NCI-H82 treated with DMSO at 0.1 percent for 48 hours (cell line): ENCODE results near the gene BTBD17.
A peak's percentile ranks its signal among the peaks of the same experiment; 100 is the strongest.

Source experiments
- DNase-seq: peaks from one replicate; lab custom pipeline; 2025; ENCODE audit not compliant: unreplicated experiment; lab: John Stamatoyannopoulos, UW

Gene BTBD17

GRCh38 chr17:74387365-74388218 lies 25.9 kb upstream of the BTBD17 start:
- DNase-seq = no peak

DNA sequence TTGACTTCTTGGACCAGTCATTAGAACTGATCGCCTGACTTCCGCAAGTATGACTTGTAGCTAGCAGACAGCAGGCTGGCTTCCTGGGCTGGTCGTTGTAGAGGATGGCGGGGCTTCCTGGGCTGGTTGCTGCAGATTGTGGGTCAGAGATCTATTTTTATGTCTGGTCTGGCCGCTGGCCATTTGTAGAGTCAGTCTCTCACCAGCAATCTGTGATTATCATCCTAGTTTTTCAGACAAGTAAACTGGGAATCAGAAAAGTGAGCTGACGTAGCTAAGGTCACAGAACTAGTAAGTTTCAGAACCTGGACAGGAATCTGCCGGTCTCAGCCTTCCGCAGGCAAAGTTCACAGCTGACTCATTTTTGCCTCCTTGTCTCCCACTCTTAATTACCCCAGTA lies 24.7 kb upstream of the BTBD17 start:
- DNase-seq = no peak

DNA sequence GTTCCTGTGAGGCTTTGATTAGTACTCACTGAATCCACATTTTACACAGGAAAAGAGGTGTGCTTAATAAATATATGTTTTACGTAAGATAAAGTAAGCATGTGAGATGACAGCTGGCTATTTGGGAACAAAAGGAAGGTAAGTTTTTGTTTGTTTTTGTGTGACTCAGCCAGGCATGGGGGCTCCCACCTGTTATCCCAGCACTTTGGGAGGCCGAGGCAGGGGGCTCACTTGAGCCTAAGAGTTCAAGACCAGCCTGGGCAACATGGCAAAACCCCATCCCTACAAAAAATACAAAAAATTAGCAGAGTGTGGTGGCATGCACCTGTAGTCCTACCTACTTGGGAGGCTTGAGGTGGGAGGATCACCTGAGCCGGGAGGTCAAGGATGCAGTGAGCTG lies 23.5 kb upstream of the BTBD17 start:
- no peak for DNase-seq

- DNase-seq = no peak
These were observed 21.5 kb upstream of the BTBD17 start for GRCh38 chr17:74383141-74383540.

GRCh38 chr17:74380959-74381808 lies 19.5 kb upstream of the BTBD17 start:
- DNase-seq = no peak

DNA sequence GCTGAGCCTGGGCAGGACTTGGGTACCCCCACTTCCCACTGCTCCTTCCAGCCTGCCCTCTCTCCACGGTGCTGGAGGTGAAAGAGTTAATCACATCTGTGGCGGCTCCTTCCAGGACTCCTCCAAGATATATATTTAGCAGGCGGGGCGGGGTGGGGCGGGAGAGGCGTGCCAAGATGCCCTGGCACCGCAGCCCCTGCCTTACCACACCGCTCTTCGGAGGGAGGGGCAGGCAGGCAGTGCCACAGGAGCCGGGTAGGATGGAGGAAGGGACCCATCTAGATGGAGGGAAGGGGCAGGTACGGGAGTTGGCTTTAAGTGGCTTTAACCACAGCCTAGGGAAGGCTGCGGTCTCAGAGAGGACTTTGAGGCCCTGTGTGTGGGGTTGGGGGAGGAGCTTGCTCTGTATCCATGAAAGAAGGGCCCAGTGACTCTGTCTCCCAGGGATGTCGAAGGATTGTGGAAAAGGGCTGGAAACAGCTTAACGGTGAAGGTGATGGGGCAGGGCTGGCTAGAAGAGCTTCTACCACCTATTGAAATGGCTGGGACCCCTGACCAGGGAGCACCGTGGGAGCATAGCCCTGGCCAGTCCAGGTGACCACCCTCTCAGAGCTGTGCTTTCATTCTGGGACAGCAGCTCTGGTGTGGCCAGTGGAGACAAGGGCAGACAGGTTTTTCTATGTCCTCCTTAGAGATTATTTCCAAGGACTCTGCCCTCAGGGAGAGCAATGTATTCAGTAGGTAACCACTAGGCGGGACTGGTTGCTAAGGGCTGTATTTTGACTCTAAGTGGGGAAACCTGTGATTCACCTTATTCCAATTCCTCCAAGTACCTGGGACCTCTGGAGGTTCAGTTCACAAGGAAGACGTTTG lies 18.7 kb upstream of the BTBD17 start:
- no peak for DNase-seq

DNA sequence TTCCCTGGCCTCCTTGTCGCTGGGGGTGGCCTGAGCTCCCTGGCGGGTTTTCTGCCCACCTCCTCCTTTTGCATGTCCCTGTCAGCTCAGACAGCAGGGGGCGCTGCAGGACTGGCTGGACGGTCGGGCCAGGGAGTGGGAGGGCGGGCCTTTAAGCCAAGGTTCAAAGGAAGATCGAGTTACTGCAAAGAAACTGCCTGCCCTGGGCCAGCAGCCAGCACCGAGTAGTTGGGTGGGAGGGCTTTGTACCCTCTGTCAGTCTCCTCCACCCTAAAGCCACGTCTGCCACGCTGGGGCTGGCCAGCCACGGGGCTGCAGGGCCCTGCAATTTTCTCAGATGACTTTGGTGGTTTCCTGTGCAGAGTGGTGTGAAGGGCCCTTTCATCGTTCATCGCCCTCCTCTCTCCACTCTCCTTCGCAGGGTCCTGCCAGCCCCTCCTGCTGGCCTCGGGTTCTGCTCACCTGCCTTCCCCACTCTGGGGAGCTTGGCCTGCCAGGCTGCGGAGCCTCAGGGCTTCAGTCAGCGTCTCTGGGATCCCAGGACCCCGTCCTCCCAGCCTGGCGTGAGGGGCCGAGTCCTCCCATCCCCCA lies 17.9 kb upstream of the BTBD17 start:
- DNase-seq = peak; percentile 66

DNA sequence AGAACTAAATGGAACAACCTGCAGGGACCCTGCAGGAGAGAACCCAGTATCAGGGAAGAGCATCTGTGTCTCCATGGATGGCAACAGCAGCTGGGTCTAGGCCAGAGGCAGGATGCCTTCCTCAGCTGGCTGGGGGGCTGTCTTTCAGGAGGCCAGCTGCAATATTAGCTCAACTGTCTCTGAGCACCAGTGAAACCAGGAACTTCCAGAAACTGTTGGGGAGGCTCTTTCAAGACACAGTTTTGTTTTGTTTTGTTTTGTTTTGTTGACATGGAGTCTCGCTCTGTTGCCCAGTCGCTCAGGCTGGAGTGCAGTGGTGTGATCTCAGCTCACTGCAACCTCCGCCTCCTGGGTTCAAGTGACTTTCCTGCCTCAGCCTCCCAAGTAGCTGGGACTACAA lies 13.2 kb upstream of the BTBD17 start:
- no peak for DNase-seq

DNA sequence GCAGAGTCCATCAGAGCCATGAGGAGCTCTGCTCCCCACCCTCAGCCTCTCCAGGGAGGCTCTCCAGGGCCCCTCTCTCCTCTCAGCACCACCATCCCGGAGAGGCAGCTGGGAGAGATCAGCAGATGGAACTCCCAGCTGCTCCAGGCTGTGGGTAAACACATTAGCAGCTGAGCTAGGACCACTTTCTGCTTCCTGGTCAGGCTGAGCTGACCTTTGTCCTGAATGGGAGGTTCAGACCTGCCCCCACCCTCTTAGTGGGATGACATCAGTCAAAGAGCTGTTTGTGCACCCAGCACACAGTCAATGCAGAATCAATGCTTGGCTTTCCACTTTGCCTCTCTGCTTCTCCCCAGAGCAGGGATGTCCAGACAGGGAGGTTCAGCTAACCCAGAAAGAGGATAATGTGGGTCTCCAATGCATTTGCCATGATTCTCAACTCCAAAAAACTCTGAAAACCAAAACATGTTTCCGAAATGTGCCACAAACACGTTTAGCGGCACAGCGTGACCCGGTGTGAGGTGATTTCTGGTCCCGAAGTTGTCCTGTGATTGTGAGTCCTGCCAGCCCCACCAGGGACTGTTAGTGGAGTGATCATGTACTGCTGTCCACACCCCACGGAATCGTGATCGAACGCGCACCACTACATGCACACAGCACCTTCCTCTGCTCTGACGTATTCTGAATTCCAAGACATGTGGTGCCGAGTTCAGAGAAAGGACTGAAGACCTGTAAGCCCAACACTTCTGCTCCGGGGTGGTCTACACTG lies 12.4 kb upstream of the BTBD17 start:
- peak; percentile 70 for DNase-seq

GRCh38 chr17:74372426-74372825 lies 10.8 kb upstream of the BTBD17 start:
- DNase-seq = no peak

DNA sequence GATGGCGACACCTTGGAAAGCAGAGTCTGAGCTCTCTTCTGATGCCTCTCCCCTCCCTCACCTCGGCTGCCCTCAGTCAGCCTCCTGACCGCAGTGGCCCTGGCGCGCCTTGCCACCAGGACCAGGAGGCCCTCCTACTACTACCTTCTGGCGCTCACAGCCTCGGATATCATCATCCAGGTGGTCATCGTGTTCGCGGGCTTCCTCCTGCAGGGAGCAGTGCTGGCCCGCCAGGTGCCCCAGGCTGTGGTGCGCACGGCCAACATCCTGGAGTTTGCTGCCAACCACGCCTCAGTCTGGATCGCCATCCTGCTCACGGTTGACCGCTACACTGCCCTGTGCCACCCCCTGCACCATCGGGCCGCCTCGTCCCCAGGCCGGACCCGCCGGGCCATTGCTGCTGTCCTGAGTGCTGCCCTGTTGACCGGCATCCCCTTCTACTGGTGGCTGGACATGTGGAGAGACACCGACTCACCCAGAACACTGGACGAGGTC lies 10.0 kb upstream of the BTBD17 start:
- no peak for DNase-seq

DNA sequence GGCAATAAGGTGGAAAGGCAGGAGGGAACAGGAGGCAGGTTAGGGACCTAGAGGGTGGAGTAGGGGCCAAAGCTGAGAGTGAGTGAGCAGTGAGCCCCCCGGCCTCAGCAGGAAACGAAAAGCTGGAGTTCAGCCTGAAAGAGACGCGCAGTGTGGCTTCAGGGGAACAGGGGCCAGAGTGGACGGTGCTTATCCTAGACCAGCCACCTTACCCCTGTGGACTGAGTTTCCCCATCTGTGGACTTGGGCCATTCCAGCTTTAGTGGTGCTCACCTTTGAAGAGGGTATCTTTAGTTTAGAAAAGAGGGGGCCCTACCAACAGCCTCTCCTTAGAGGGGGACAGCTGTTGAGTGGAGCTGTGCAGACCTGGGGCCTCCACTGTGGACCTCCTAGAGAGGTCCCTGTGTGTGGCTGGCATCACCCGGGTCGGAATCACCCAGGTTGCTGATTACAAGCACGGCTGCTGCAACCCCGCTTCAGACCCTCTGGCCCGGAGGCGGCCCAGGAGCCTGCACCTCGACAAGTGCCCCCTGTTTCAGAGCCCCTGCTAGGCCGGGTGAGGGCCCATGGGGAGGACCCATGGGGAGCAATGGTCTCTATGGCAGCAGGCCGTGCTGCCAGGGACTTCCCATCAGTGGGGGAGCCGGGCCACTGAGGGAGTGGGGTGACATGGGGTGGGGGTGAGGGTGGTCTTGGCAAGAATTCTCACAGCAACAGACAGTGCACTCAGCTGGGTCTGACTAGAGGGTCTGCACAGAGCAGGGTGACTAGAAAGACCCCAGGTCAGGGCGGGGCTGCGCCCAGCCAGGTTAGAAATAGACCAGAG lies 8.2 kb upstream of the BTBD17 start:
- DNase-seq = no peak

- DNase-seq = peak; percentile 44
These were observed 7.6 kb upstream of the BTBD17 start for GRCh38 chr17:74369221-74369620.

DNA sequence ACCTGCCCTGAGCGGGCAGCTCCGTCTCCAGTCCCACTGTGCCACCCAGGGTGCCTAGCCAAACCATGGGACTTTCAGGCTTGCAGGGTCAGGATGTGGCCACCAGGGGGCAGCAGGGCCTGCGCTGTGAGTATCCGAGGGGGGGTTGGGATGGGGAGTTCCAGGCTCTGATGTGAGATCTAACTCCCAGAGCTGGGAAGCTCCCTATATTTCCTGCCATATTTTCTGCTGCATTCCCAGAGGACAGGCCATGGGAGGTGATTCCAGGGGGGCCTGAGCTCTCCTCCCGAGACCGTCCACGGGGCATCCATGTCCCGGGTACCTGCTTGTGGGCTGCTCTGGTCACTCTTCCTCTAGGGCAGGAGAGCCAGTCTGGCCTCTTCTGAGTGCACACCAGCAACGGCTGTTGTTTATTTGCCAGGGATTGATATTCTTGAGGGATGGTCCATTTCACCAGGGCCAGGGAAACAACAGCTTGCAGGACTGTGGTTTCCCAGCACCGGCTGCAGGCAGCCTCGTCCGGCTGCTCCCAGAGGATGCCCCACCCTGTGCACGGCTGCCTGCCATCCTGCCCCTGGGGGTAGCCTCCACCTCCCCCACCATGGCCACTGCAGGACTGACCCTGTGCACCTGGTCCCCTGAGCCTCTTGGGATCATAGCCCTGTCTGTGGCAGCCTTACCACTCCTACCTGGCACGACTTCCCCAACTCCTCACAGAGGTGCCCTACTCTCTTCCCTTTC lies 6.8 kb upstream of the BTBD17 start:
- peak; percentile 61 for DNase-seq

GRCh38 chr17:74367206-74367605 lies 5.5 kb upstream of the BTBD17 start, which contains the start of gene GPR142:
GPR142 (plus strand) TSS chr17:74367506; CDS start chr17:74369541, 2,035 bp downstream.
- DNase-seq = no peak

GRCh38 chr17:74362810-74363498 lies 1.3 kb upstream of the BTBD17 start:
- DNase-seq = no peak

DNA sequence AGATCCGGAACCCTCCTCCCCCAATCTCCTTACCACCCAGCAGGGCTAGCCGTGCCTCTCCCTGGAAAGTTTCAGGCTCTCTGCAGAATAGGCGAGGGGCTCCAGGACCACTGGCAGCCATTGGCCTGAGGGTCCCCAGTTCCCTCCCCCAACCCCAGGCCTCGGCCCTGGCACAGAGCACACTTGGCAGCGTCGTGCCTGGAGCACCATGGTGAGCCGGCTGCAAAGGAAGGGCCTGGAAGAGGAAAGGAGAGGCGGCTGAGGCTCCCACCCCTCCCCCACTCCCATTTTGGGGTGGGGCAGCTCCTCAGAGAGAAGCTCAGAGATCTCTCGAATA lies 369 bp upstream of the BTBD17 start:
- DNase-seq = no peak

- no peak for DNase-seq
These were observed 804 bp downstream of the BTBD17 start for GRCh38 chr17:74360899-74361229.
